Measurements from ENCODE around the gene WDR43.

The WDR43 gene

GRCh38 chr2:28993206-28993960, 98.9 kb downstream of the WDR43 start:
- no peak for DNase-seq (ENCODE audit: low read depth in 3 of 3)

GRCh38 chr2:28994074-28994473, 99.6 kb downstream of the WDR43 start:
- no peak for DNase-seq (ENCODE audit: low read depth in 3 of 3)

- DNase-seq (ENCODE audit: low read depth in 3 of 3) = no peak
Observed at GRCh38 chr2:28994679-28995078, 100.2 kb downstream of the WDR43 start.

- no peak for DNase-seq (ENCODE audit: low read depth in 3 of 3)
Observed at GRCh38 chr2:28995765-28996750, 101.6 kb downstream of the WDR43 start.

- DNase-seq (ENCODE audit: low read depth in 3 of 3) = no peak
Observed at GRCh38 chr2:28997237-28997846, 102.9 kb downstream of the WDR43 start.

Measured in stimulated activated CD4-positive, alpha-beta T cell treated with anti-CD3 and anti-CD28 coated beads, TNF-alpha, amount 100 ng/mL, for 24 hours (primary cell).